Midbrain (tissue), 1 donor: ENCODE results near the gene SOX9.

Experiments used
- DNase-seq: peaks from one replicate; lab custom pipeline; 2025; lab: John Stamatoyannopoulos, UW

The SOX9 gene

GRCh38 chr17:72120642-72121163 lies at the start of gene SOX9:
SOX9 (plus strand) TSS chr17:72121020; CDS start chr17:72121392, 372 bp downstream.
- DNase-seq: peak; percentile 96

DNA sequence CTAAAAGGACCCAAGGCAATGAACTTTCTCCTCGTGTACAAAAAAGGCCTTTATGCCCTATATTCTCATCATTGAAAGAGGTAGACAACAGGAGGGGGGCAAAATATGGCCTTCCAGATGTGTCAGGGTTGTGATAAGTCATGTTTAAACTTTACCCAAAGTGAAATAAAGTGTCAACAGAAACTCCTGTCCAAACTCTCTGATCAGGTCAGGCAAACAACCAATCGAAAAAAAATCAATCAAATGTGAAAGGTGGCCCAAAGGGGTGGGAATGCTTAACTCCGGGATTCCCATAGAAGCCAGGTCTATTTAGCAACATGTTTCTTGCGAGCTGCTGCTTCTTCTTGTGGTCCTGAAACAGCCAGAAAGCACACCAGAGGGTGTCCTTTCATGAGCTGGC lies 49.5 kb upstream of the SOX9 start:
- DNase-seq: no peak

DNA sequence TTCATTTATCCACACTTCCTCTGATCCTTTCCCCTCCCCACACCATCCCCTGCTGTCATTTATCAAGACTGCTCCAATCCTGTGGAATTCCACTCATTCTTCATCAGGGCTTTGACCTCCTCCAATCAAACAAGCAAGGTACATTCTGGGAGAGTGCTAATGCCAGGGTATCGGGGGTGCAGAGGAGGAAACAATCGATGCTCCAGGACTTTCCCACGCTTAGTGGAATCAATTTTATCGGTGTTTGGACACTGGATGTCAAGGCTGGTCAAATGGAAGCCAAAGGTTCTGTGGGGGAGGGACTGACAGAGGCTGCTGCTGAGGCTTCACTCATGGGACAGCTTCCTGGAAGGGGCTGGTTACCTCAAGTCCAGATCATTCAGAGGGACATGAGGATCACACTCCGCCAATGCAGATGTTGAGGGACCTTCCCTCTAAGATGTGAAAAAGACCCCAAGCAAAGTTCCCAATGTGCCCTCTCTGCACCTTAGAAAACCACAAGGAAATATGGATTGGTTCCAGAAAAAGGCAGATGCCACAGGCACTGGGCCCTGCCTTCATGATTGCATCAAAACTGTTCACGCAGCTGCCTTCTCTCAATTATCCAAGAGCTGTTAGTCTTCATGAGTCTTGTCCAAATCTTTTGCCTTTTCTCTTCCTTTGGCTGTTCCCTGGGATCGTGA lies 44.7 kb upstream of the SOX9 start:
- DNase-seq: no peak

DNA sequence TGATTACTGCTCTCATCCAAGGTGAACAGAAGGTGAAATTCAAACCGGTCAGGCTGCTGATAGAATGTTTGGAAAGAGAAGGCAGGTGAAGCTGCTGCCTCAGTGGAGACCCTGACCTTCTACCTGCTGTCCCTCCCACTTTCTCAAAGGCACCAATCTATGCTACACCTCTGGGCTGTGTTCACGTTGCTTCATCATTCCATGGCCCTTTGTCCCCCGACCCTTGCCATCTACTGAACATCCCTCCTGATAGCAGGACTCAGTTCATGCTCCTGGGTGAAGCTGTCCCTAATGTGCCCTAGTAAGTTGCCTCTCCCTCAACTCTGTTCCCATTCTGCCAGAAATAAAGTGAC lies 44.2 kb upstream of the SOX9 start:
- no peak for DNase-seq

- DNase-seq: no peak
Measured at GRCh38 chr17:72077326-72077960, 43.4 kb upstream of the SOX9 start.

GRCh38 chr17:72079700-72080099 lies 41.1 kb upstream of the SOX9 start:
- no peak for DNase-seq

- no peak for DNase-seq
Measured at GRCh38 chr17:72087876-72088275, 32.9 kb upstream of the SOX9 start.

GRCh38 chr17:72089453-72089987 lies 31.3 kb upstream of the SOX9 start:
- no peak for DNase-seq

DNA sequence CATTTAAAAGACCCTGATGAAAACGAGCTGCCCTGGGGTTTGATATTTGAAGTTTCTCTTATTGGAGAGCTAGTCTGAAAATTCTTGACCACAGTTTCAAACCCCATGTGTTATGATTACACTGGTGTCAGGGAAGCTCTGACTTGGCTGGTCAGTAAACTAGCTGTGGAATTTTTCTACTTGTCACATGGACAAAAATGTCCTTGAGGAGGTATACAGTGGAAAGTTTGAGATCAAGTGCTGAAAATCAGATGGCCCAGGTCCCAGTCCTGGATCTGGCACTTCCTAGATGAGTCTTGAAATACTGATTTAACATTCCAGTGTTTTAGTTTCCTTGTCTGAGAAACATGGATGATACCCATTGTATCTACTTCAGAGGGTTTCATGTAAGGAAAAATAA lies 30.7 kb upstream of the SOX9 start:
- no peak for DNase-seq

DNA sequence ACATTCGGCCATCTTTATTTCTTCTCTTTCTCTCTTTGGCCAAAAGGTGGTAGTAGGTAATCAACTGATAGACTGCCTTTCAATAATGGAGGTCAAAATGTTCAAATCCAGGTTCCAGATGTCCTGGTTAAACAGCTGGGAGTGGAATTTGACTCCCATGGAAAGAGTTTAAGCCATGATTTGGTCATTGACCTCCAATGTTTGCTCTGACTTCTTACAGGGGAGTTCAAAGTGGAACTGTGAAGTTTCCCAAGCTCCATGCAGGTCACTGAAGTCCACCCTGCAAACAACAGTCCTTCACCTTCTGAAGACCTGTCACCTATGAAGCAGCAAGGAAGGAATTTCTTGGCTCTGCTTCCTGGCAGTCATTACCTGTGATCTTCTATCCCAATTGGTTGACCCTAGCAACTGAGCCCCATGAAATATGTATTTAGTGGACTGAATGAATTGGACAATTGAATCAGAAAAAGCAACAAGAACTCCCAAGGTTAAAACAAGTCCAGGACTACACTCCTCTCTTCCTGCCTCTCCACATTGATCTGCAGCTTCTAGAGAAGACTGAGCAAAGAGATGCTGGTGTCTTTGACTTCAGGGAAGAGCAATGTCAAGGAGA lies 28.0 kb upstream of the SOX9 start:
- no peak for DNase-seq

GRCh38 chr17:72093707-72094106 lies 27.1 kb upstream of the SOX9 start:
- no peak for DNase-seq

DNA sequence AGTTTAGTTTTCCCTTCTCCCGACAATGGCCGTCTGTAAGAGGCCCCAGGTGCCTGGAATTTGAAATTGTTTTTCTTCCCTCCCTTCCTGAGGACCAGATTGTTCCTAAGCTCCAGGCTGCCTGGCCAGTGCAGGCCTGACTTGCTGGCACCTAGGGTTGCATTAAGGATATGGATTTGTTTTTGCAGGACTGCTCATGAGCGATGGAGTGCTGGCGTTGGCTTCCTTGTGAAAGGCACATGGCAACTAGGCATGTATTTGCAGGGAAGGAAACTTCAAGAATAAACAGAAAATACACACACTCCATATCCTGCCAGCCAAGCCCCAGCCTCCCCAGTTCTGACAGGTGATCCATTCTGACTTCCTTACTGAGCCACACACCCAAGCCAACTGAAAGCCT lies 25.5 kb upstream of the SOX9 start:
- DNase-seq: no peak

GRCh38 chr17:72097144-72097543 lies 23.7 kb upstream of the SOX9 start:
- no peak for DNase-seq

DNA sequence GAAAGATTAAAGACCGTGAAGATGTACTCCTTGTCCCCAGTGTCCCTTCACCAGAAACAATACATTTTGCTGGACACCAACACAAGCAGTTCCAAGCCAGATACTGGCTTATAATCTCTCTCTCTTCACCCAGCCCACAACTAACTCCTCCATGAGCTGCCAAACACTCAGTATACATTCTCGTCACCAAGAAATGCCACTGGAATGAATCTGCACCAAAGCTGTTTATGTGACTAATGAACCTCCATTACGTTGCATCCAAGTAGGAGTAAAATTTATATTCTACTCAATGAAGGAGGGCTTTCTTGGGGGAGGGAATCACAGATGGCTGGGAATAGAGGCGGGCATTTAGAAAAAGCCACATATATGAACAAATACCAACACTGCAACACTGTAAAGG lies 20.9 kb upstream of the SOX9 start:
- no peak for DNase-seq

- DNase-seq: no peak
Measured at GRCh38 chr17:72100470-72100869, 20.4 kb upstream of the SOX9 start.

GRCh38 chr17:72101526-72101925 lies 19.3 kb upstream of the SOX9 start:
- DNase-seq: no peak

- no peak for DNase-seq
Measured at GRCh38 chr17:72102366-72102765, 18.5 kb upstream of the SOX9 start.

DNA sequence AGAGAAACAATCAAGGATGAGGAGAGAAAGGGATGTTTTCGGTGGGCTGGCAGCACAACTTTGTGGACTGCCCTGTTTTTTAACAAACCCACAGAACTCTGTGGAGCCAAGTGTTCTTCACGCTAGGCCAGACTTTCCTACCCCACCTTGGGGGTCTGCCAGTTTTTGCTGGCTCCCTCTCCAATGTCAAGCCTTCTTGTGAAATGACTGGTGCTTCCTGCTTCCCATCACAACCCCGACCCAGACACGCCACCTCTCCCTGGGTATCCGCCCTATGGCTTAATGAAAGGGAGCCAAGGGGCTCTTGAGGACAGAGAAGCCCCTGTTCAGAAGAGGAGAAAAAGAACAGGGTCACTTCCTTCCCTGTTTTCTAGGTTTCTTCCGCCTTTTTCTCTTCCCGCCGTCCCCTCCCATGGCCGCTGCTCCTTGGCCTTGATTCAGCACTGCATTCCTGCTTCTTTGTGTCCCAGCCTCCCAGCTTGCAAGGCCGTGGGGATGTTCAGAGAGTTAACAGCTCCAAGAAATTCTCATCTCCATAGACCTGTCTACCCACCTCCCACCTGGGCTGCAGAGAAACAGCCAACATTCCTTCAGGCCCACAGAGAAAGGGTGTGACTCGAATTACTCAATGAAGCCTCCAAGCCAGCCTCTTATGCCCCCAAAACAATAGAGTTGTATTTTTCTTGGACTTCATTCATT lies 16.5 kb upstream of the SOX9 start:
- peak; percentile 46 for DNase-seq

- no peak for DNase-seq
Measured at GRCh38 chr17:72104863-72105234, 16.0 kb upstream of the SOX9 start.

DNA sequence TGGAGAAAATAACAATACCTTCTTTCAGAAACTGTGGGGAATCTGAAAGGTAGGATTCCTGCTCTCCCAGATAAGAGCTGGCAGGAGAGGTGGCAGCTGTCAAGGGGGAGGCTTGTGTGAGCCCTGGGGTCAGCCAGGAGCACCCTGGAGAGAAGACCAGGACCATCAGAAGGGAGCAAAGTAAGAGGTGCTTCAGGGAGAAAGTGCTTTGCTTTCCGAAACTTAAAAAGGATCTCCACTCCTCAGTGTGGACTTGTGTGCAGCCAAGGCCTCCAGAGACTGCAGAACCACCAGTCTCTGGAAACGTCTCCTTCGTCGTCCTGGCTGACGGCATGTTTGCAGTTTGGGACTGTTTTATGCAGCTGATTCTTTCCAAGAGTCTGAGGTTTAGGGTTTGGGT lies 13.7 kb upstream of the SOX9 start:
- no peak for DNase-seq

DNA sequence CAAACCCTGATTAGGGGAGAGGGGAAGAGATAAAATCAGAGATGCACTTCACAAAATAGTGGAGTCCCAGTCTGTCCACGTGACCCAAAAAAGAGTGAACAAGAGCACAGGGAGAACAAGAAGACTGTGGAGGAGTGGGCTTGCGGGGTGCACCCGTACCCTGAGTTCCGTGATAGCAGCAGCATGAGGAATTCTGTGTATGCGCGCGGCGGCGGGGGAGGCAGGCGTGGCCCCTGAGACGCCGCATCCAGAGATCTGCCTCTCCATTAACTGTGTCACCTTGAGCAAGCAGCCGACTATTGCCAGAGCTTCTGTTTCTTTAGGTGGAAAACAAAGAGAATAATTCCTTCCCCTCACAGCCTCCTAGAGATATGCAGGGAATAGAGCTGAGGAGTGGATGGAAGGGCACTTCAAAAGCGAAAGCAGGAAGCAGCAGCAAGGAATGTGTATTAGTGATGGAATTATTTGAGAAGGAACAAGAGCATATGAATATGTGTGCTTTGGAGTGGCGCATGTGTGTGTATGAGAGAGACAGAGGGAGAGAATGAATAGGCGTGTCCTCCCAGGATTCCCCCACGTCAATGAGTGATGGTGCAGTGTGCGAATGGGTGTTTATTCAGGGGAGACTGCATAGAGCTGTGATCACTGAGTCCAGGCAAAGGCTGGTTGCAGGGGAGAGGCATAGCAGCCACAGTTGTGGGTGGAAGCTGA lies 10.4 kb upstream of the SOX9 start:
- no peak for DNase-seq

DNA sequence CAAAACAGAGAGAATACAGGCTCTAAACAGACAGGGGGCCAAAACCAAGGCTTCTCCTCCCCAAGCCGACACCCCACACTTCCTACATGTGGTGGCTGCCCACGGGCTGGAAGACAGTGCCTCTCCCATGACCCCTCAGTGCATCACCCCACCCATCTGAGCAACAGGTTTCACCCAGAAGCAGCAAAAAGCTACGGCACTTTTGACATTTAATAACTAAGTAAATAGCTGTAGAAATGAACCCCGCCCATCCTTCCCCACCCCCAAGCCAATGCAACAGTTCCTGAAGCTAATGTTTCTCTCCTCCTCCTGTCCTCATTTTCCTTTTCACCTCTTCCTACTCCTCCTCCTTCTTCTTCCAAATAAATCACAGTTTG lies 9.9 kb upstream of the SOX9 start:
- no peak for DNase-seq
